ENCODE results near the gene UBE2D3. TPM values are rescaled to one million over a fixed set of nuclear protein-coding genes. Genes with fewer than 3 reads are reported as not detected.

The UBE2D3 gene
- total and polyA plus RNA-seq, 2 experiments from 2014 or later: 305 to 326 TPM

GRCh38 chr4:102827674-102828496, 534 bp upstream of the UBE2D3 start:
- Histone ChIP-seq H3F3A (ENCODE audit: insufficient read depth) (peaks cover 51% of the 10 kb centered on the region), H3K9ac (peak overlapping the region; percentile 99), H3K4me3 (peak overlapping the region; percentile 96), H3K36me3 (ENCODE audit: low read depth) (0 out of 2 replicates have a peak, but pooled peaks cover 9% of the 10 kb centered on the region), H4K20me1 (ENCODE audit: insufficient read depth) (peaks cover 15% of the 10 kb centered on the region), H3K9me3 (ENCODE audit: low read depth) (no peaks in the 10 kb centered on the region), H3K27me3 (replicated peaks; ENCODE audit: insufficient read depth) (no peaks in the 10 kb centered on the region), H3K9me2 (ENCODE audit: insufficient read depth) (no peaks in the 10 kb centered on the region), H3K4me2 (ENCODE audit: unreplicated experiment) (peak overlapping the region; percentile 91), H3K27ac (peak overlapping the region; percentile 100), H2AFZ (peak overlapping the region; percentile 90), H3K4me1 (ENCODE audit: insufficient read depth) (peaks cover 24% of the 10 kb centered on the region), H3K79me2 (ENCODE audit: insufficient read depth) (peaks cover 76% of the 10 kb centered on the region)
- no peak for TF ChIP-seq EZH2phosphoT487 (IDR thresholded peaks at IDR 0.05; ENCODE audit: insufficient read depth, low read depth)
- no peak for TF ChIP-seq EZH2 (IDR thresholded peaks at IDR 0.05; ENCODE audit: insufficient read depth, poor library complexity, severe bottlenecking)
- WGBS, 2 experiments (ENCODE audit: low coverage in 1 of 2, low lambda C conversion rate in 2 of 2, missing lambda C conversion rate in 2 of 2): 0 to 2% methylated on average over 41 to 50 of the region's 50 CpGs
- in situ Hi-C loops (cut with MboI): no loop called here
- DNase-seq: peak; percentile 100

- peak overlapping the region; percentile 100 for H3K27ac ChIP-seq
- WGBS, 2 experiments (ENCODE audit: low coverage in 1 of 2, low lambda C conversion rate in 2 of 2, missing lambda C conversion rate in 2 of 2): 0 to 1% methylated on average over 38 of the region's 38 CpGs
- peak overlapping the region; percentile 91 for H3K4me2 ChIP-seq (ENCODE audit: unreplicated experiment)
- peaks cover 83% of the 10 kb centered on the region for H3K79me2 ChIP-seq (ENCODE audit: insufficient read depth)
- no peak for DNase-seq
- peak overlapping the region; percentile 99 for H3K9ac ChIP-seq
- H3K9me3 ChIP-seq (ENCODE audit: low read depth): no peaks in the 10 kb centered on the region
- H2AFZ ChIP-seq: no peak overlapping the region
- H4K20me1 ChIP-seq (ENCODE audit: insufficient read depth): peaks cover 27% of the 10 kb centered on the region
- TF ChIP-seq EZH2 (IDR thresholded peaks at IDR 0.05; ENCODE audit: insufficient read depth, poor library complexity, severe bottlenecking): no peak
- no peaks in the 10 kb centered on the region for H3K9me2 ChIP-seq (ENCODE audit: insufficient read depth)
- 0 out of 2 replicates have a peak, but pooled peaks cover 9% of the 10 kb centered on the region for H3K36me3 ChIP-seq (ENCODE audit: low read depth)
- H3K4me1 ChIP-seq (ENCODE audit: insufficient read depth): peaks cover 37% of the 10 kb centered on the region
- in situ Hi-C loops (cut with MboI): no loop called here
- H3F3A ChIP-seq (ENCODE audit: insufficient read depth): peaks cover 64% of the 10 kb centered on the region
- no peaks in the 10 kb centered on the region for H3K27me3 ChIP-seq (replicated peaks; ENCODE audit: insufficient read depth)
- H3K4me3 ChIP-seq: peak overlapping the region; percentile 96
Measured at GRCh38 chr4:102826105-102826889, 1.1 kb downstream of the UBE2D3 start.

DNA sequence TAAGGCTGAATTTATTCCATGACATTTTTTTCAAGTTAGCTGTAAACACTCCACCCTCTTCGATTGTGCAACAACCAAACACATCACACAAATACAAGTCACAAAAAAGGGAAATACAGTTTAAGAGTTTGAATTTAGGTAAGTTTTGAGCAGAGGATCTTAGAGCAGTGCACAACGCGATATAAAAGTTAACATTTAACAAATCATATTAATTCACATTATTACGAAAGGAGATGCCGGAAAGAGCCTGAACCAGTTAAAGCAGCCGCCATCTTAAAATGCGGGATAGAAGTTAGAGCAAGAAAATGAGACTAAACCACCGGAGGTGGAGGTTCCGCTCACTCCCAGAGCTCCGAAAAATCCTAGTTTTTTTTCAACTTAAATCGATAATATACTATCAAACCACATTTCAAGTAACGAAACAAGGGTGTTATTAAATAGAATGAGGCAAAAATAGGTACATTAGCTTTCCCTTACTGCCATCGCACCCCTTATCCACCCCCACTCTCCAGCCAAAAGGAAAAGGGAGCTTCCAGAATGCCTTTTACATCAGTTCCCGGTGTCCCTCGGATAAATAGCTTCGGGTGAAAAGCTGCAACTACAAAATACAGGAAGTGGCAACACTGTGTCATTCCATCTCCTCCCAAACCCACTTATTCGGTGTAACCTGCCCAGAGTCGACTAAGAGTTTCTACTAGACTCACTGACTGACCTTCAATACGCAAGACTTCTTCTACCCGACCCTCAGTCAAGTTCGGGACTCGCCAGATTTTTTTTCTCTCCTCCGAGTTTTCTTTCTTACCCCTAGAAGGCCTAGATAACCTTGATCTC, 1.9 kb downstream of the UBE2D3 start:
- H3K27ac ChIP-seq: peak overlapping the region; percentile 100
- no peak for TF ChIP-seq EZH2phosphoT487 (IDR thresholded peaks at IDR 0.05; ENCODE audit: insufficient read depth, low read depth)
- TF ChIP-seq EZH2 (IDR thresholded peaks at IDR 0.05; ENCODE audit: insufficient read depth, poor library complexity, severe bottlenecking): no peak
- peaks cover 35% of the 10 kb centered on the region for H4K20me1 ChIP-seq (ENCODE audit: insufficient read depth)
- peaks cover 84% of the 10 kb centered on the region for H3K79me2 ChIP-seq (ENCODE audit: insufficient read depth)
- peak overlapping the region; percentile 9; the same call in 1 of the 2 replicates for H2AFZ ChIP-seq
- H3K9me3 ChIP-seq (ENCODE audit: low read depth): no peaks in the 10 kb centered on the region
- WGBS, 2 experiments (ENCODE audit: low coverage in 1 of 2, low lambda C conversion rate in 2 of 2, missing lambda C conversion rate in 2 of 2): 1% methylated on average over 23 of the region's 23 CpGs
- H3K4me2 ChIP-seq (ENCODE audit: unreplicated experiment): peak overlapping the region; percentile 91
- peaks cover 66% of the 10 kb centered on the region for H3F3A ChIP-seq (ENCODE audit: insufficient read depth)
- H3K27me3 ChIP-seq (replicated peaks; ENCODE audit: insufficient read depth): no peaks in the 10 kb centered on the region
- H3K4me1 ChIP-seq (ENCODE audit: insufficient read depth): peaks cover 45% of the 10 kb centered on the region
- 0 out of 2 replicates have a peak, but pooled peaks cover 9% of the 10 kb centered on the region for H3K36me3 ChIP-seq (ENCODE audit: low read depth)
- peak overlapping the region; percentile 96 for H3K4me3 ChIP-seq
- peak; percentile 83 for DNase-seq
- in situ Hi-C loops (cut with MboI): no loop called here
- no peaks in the 10 kb centered on the region for H3K9me2 ChIP-seq (ENCODE audit: insufficient read depth)
- H3K9ac ChIP-seq: peak overlapping the region; percentile 99

- Histone ChIP-seq H3K9me3 (ENCODE audit: low read depth) (no peaks in the 10 kb centered on the region), H3F3A (ENCODE audit: insufficient read depth) (peaks cover 73% of the 10 kb centered on the region), H3K27ac (peak overlapping the region; percentile 100), H3K4me3 (peak overlapping the region; percentile 96), H3K9ac (peak overlapping the region; percentile 99), H4K20me1 (ENCODE audit: insufficient read depth) (peaks cover 45% of the 10 kb centered on the region), H3K4me2 (ENCODE audit: unreplicated experiment) (peak overlapping the region; percentile 91), H3K27me3 (replicated peaks; ENCODE audit: insufficient read depth) (no peaks in the 10 kb centered on the region), H2AFZ (no peak overlapping the region), H3K9me2 (ENCODE audit: insufficient read depth) (no peaks in the 10 kb centered on the region), H3K36me3 (ENCODE audit: low read depth) (0 out of 2 replicates have a peak, but pooled peaks cover 9% of the 10 kb centered on the region), H3K4me1 (ENCODE audit: insufficient read depth) (peaks cover 51% of the 10 kb centered on the region), H3K79me2 (ENCODE audit: insufficient read depth) (peaks cover 84% of the 10 kb centered on the region)
- TF ChIP-seq EZH2 (IDR thresholded peaks at IDR 0.05; ENCODE audit: insufficient read depth, poor library complexity, severe bottlenecking): no peak
- TF ChIP-seq EZH2phosphoT487 (IDR thresholded peaks at IDR 0.05; ENCODE audit: insufficient read depth, low read depth): no peak
- WGBS, 2 experiments (ENCODE audit: low coverage in 1 of 2, low lambda C conversion rate in 2 of 2, missing lambda C conversion rate in 2 of 2): 0 to 2% methylated on average over 2 of the region's 2 CpGs
- in situ Hi-C loops (cut with MboI): no loop called here
- peak; percentile 36 for DNase-seq
Measured at GRCh38 chr4:102824398-102824797, 3.0 kb downstream of the UBE2D3 start.
